ENCODE data around the gene FGF11. TPM values are rescaled to one million over a fixed set of nuclear protein-coding genes. Genes with fewer than 3 reads are reported as not detected.

FGF11 gene
- total and polyA plus RNA-seq, 5 experiments from 2014 or later: 0.10 to 3.0 (median 0.32) TPM

GRCh38 chr17:7445619-7445968 is 6.3 kb downstream of the FGF11 start:
- peak; percentile 91 to 93 for ATAC-seq
- POLR2A ChIA-PET: interaction anchor here (0.8 to 5.7 kb wide), 11 partner anchors 9 to 115 kb away, joined by 3 to 74 read pairs (median 8); partner anchors contain the start of genes POLR2A, SLC35G6, TMEM102 and ZBTB4
- peak in 7 of 10 donors; percentile 17 to 75 (median 41) for DNase-seq
- peaks cover 14 to 65% (median 37%) of the 10 kb centered on the region in 5 donors for H3K27me3 Mint-ChIP-seq
- H3K9me3 Mint-ChIP-seq: no peaks in the 10 kb centered on the region
- H3K36me3 Mint-ChIP-seq: peaks cover 0 to 4% (median 0%) of the 10 kb centered on the region in 3 donors
- peak overlapping the region; percentile 75 to 94 (median 86) for H3K4me3 Mint-ChIP-seq
- peaks cover 16 to 27% (median 24%) of the 10 kb centered on the region in 4 donors for H3K4me1 Mint-ChIP-seq
- peak overlapping the region in 8 of 10 donors; percentile 7 to 91 (median 62) for H3K27ac Mint-ChIP-seq

- Mint-ChIP-seq H3K4me3 (peak overlapping the region in 1 of 10 donors; percentile 37), H3K9me3 (no peaks in the 10 kb centered on the region), H3K27ac (peak overlapping the region in 1 of 10 donors; percentile 25)
Measured at GRCh38 chr17:7448461-7448860, 9.1 kb downstream of the FGF11 start.

GRCh38 chr17:7459961-7460545 is 20.7 kb downstream of the FGF11 start:
- H3K4me3 Mint-ChIP-seq: no peak overlapping the region
- ATAC-seq: no peak
- POLR2A ChIA-PET: interaction anchor here (0.9 to 18.5 kb wide), 5 partner anchors 16 to 101 kb away, joined by 3 to 295 read pairs (median 3); partner anchors contain the start of genes POLR2A, SLC35G6, TMEM102 and ZBTB4

More at GRCh38 chr17:7448461-7448860, 9.1 kb downstream of the FGF11 start:
- peaks cover 17 to 28% (median 23%) of the 10 kb centered on the region in 4 donors for H3K4me1 Mint-ChIP-seq
- DNase-seq (no peak), ATAC-seq (no peak)
- POLR2A ChIA-PET: interaction anchor here (0.9 to 5.7 kb wide), 4 partner anchors 9 to 37 kb away, joined by 3 to 74 read pairs (median 32); partner anchors contain the start of genes FGF11, POLR2A, SLC35G6 and ZBTB4
- peaks cover 0 to 4% (median 0%) of the 10 kb centered on the region in 3 donors for H3K36me3 Mint-ChIP-seq
- peaks cover 7 to 36% (median 24%) of the 10 kb centered on the region in 5 donors for H3K27me3 Mint-ChIP-seq

GRCh38 chr17:7460850-7461660 is 21.7 kb downstream of the FGF11 start:
- H3K4me3 Mint-ChIP-seq: no peak overlapping the region
- ATAC-seq: no peak
- no peak for DNase-seq

More at GRCh38 chr17:7459961-7460545, 20.7 kb downstream of the FGF11 start:
- peak overlapping the region in 5 of 10 donors; percentile 31 to 70 (median 55) for H3K27ac Mint-ChIP-seq
- H3K4me1 Mint-ChIP-seq: peaks cover 13 to 28% (median 23%) of the 10 kb centered on the region in 4 donors
- DNase-seq: no peak
- H3K9me3 Mint-ChIP-seq: no peaks in the 10 kb centered on the region
- peaks cover 0 to 26% (median 4%) of the 10 kb centered on the region in 3 donors for H3K36me3 Mint-ChIP-seq
- no peaks in the 10 kb centered on the region for H3K27me3 Mint-ChIP-seq

GRCh38 chr17:7462474-7463371 is 23.4 kb downstream of the FGF11 start:
- no peaks in the 10 kb centered on the region for H3K27me3 Mint-ChIP-seq

More at GRCh38 chr17:7460850-7461660, 21.7 kb downstream of the FGF11 start:
- Mint-ChIP-seq H3K27ac (peak overlapping the region in 7 of 10 donors; percentile 43 to 84 (median 56)), H3K9me3 (no peaks in the 10 kb centered on the region), H3K27me3 (no peaks in the 10 kb centered on the region), H3K36me3 (peaks cover 0 to 29% (median 0%) of the 10 kb centered on the region in 3 donors), H3K4me1 (peaks cover 11 to 27% (median 18%) of the 10 kb centered on the region in 4 donors)
- POLR2A ChIA-PET: interaction anchor here (0.7 to 18.5 kb wide), 5 partner anchors 15 to 25 kb away, joined by 3 to 295 read pairs (median 3); partner anchors contain the start of genes POLR2A, SLC35G6, TMEM102 and ZBTB4

GRCh38 chr17:7463372-7463846 is 24.1 kb downstream of the FGF11 start:
- DNase-seq (no peak), ATAC-seq (no peak)
- no peak overlapping the region for H3K4me3 Mint-ChIP-seq
- H3K27me3 Mint-ChIP-seq: no peaks in the 10 kb centered on the region
- H3K4me1 Mint-ChIP-seq: peaks cover 12 to 38% (median 29%) of the 10 kb centered on the region in 4 donors
- no peaks in the 10 kb centered on the region for H3K9me3 Mint-ChIP-seq
- H3K27ac Mint-ChIP-seq: no peak overlapping the region
- H3K36me3 Mint-ChIP-seq: peaks cover 0 to 44% (median 5%) of the 10 kb centered on the region in 3 donors
- POLR2A ChIA-PET: interaction anchor here (0.7 to 18.5 kb wide), 5 partner anchors 9 to 394 kb away, joined by 3 to 295 read pairs (median 5); partner anchors contain the start of genes NAA38, SLC35G6 and ZBTB4

More at GRCh38 chr17:7462474-7463371, 23.4 kb downstream of the FGF11 start:
- Mint-ChIP-seq H3K4me1 (peaks cover 12 to 33% (median 25%) of the 10 kb centered on the region in 4 donors), H3K27ac (peak overlapping the region in 1 of 10 donors; percentile 21), H3K36me3 (peaks cover 0 to 42% (median 5%) of the 10 kb centered on the region in 3 donors), H3K9me3 (no peaks in the 10 kb centered on the region), H3K4me3 (no peak overlapping the region)
- ATAC-seq (peak in 1 of 2 donors; percentile 11), DNase-seq (no peak)
- POLR2A ChIA-PET: interaction anchor here (1.7 to 18.5 kb wide), 3 partner anchors 13 to 26 kb away, joined by 5 to 295 read pairs (median 6); partner anchors contain the start of genes SLC35G6 and ZBTB4

- Mint-ChIP-seq H3K27ac (peak overlapping the region in 2 of 10 donors; percentile 56 to 78), H3K9me3 (no peaks in the 10 kb centered on the region), H3K36me3 (peaks cover 0 to 41% (median 5%) of the 10 kb centered on the region in 3 donors), H3K4me3 (no peak overlapping the region), H3K4me1 (peaks cover 14 to 43% (median 32%) of the 10 kb centered on the region in 4 donors), H3K27me3 (no peaks in the 10 kb centered on the region)
- POLR2A ChIA-PET: interaction anchor here (0.6 to 18.5 kb wide), 7 partner anchors 10 to 393 kb away, joined by 3 to 295 read pairs (median 3); partner anchors contain the start of genes NAA38, SLC35G6 and ZBTB4
- ATAC-seq (no peak), DNase-seq (no peak)
Measured at GRCh38 chr17:7464081-7464480, 24.8 kb downstream of the FGF11 start.

GRCh38 chr17:7465597-7466275 is 26.4 kb downstream of the FGF11 start:
- no peaks in the 10 kb centered on the region for H3K9me3 Mint-ChIP-seq
- DNase-seq (no peak), ATAC-seq (no peak)
- no peaks in the 10 kb centered on the region for H3K27me3 Mint-ChIP-seq
- H3K4me1 Mint-ChIP-seq: peaks cover 12 to 35% (median 31%) of the 10 kb centered on the region in 4 donors
- H3K36me3 Mint-ChIP-seq: peaks cover 0 to 41% (median 5%) of the 10 kb centered on the region in 3 donors
- POLR2A ChIA-PET: interaction anchor here (0.8 to 18.5 kb wide), 3 partner anchors 10 to 29 kb away, joined by 3 to 295 read pairs (median 4); partner anchors contain the start of genes SLC35G6 and ZBTB4
- H3K27ac Mint-ChIP-seq: peak overlapping the region in 3 of 10 donors; percentile 61 to 85 (median 67)
- H3K4me3 Mint-ChIP-seq: peak overlapping the region in 1 of 10 donors; percentile 58

GRCh38 chr17:7466318-7466638 is 27.0 kb downstream of the FGF11 start:
- Mint-ChIP-seq H3K27ac (peak overlapping the region in 7 of 10 donors; percentile 43 to 85 (median 67)), H3K9me3 (no peaks in the 10 kb centered on the region), H3K27me3 (no peaks in the 10 kb centered on the region), H3K4me3 (no peak overlapping the region), H3K4me1 (peaks cover 9 to 40% (median 30%) of the 10 kb centered on the region in 4 donors), H3K36me3 (peaks cover 0 to 38% (median 5%) of the 10 kb centered on the region in 3 donors)
- ATAC-seq: no peak
- no peak for DNase-seq
- POLR2A ChIA-PET: interaction anchor here (0.6 to 18.5 kb wide), 4 partner anchors 10 to 29 kb away, joined by 3 to 295 read pairs (median 4); partner anchors contain the start of genes SLC35G6 and ZBTB4

GRCh38 chr17:7466639-7467341 is 27.5 kb downstream of the FGF11 start:
- Mint-ChIP-seq H3K36me3 (peaks cover 0 to 38% (median 5%) of the 10 kb centered on the region in 3 donors), H3K4me3 (peak overlapping the region in 2 of 10 donors; percentile 11 to 19), H3K4me1 (peaks cover 13 to 44% (median 34%) of the 10 kb centered on the region in 4 donors), H3K9me3 (no peaks in the 10 kb centered on the region), H3K27me3 (no peaks in the 10 kb centered on the region), H3K27ac (peak overlapping the region in 9 of 10 donors; percentile 5 to 87 (median 72))
- POLR2A ChIA-PET: interaction anchor here (0.6 to 18.5 kb wide), 5 partner anchors 9 to 30 kb away, joined by 3 to 295 read pairs (median 4); partner anchors contain the start of genes POLR2A, SLC35G6 and ZBTB4
- DNase-seq (no peak), ATAC-seq (no peak)

Data from naive thymus-derived CD8-positive, alpha-beta T cell (primary cell).